ENCODE measurements around the gene CTNNA2.
A peak's percentile ranks its signal among the peaks of the same experiment; 100 is the strongest.
"Not testable (repeated sequence)": the region's sequence is repeated elsewhere in the genome, so short reads cannot be mapped to it uniquely, and the experiment has no call there.

Gene CTNNA2

GRCh38 chr2:79993144-79993543 lies 480.3 kb downstream of the CTNNA2 start:
- no peak for DNase-seq

- no peak for DNase-seq
These were observed 481.3 kb downstream of the CTNNA2 start for GRCh38 chr2:79994161-79994560.

GRCh38 chr2:79994965-79995364 lies 482.1 kb downstream of the CTNNA2 start:
- no peak for DNase-seq

GRCh38 chr2:79996709-79997108 lies 483.9 kb downstream of the CTNNA2 start:
- no peak for DNase-seq

DNA sequence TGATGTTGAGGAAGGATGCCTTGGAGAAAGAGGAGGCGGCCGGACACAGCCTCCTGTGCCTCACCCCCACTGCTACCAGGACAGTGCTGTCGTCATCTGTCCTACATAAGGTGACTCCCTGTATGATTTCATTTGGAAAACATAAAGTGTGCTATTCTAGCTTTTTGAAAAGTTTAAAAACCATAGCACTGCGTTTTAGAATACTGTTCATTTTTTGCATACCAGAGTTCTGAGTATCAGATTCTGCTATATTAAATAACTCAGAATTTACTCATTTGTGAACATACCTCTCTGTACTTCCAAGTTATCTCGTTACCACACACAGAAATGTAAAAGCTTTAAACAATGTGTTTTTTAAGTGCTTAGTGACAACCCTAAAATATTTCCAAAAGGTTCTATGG lies 488.9 kb downstream of the CTNNA2 start:
- DNase-seq = no peak

- DNase-seq = no peak
These were observed 489.3 kb downstream of the CTNNA2 start for GRCh38 chr2:80002112-80002511.

GRCh38 chr2:80002568-80003157 lies 489.8 kb downstream of the CTNNA2 start:
- DNase-seq = no peak

DNA sequence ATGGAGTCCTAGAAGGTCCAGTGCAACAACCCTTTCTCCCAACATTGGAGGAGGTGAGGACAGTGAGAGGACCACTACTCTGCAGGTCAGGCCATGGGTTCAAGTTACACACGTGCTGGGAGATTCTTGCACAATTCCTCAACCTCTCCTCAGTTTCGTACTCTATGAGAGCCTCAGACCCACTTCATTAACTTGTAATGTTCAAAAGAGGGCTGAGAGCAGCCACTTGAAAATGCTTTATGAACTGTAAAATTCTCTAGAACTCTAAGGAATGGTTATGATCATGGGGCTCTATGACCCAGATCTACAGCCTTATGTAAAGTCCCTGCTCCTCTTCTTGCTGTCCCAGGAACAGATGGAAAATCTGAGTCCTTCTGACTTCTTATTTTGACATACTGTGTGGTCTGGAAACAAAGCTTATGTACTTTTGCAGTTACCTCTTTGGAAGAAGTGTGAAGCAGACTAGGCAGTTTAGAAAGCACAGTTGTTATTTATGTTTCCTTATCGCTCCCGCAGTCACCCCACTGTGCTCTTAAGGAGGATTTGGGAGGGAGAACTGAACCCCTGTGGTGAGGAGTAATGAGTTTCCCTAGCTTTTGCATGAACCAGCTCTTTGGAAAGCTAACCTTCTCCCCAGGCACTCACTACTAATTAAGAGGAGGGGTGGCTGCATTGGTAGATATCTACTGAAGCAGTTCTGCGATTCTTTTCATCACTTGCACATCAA lies 495.1 kb downstream of the CTNNA2 start:
- no peak for DNase-seq

- DNase-seq = no peak
These were observed 495.7 kb downstream of the CTNNA2 start for GRCh38 chr2:80008596-80008995.

- no peak for DNase-seq
These were observed 496.4 kb downstream of the CTNNA2 start for GRCh38 chr2:80009211-80009610.

DNA sequence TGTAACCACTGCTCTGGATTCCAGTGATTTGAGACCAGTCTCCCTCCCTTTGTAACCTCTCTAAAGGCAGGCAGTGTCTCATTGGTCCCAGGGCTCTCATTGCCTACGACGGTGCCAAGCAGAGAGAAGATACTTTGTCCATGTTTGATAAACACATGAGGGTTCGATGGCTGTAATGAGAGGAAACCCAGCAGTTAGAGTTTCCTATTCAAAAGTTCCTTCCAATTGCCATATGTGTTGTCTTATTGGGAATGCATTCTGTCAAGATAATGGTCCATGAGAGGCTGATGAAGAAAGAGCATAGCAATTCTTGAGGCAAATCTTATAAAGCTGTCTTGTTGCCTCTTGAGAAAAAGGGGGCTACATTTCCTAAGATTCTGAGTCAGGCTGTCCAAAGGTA lies 499.2 kb downstream of the CTNNA2 start:
- DNase-seq = no peak

- no peak for DNase-seq
These were observed 501.8 kb downstream of the CTNNA2 start for GRCh38 chr2:80014637-80015036.

DNA sequence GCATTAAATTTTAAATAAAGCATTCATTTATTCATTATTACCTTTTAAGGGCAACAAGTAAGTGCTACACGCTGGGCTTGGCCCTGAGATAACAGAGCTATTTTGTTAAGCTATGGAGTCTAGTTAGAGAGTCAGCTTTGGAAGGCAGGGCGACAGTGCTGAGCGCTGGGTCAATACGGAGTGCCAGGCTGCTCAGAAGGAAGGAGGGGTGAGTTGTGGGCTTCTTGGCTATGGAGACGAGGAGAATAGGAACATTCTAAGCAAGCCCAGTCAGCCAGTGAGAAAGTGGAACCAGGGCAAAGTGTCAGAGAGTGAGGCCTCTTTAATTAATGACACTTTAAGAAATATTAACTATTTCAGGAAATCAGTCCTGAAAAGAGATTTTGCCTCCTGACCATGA lies 503.3 kb downstream of the CTNNA2 start:
- DNase-seq = no peak

GRCh38 chr2:80019571-80020460 lies 507.0 kb downstream of the CTNNA2 start:
- peak; percentile 41 for DNase-seq

DNA sequence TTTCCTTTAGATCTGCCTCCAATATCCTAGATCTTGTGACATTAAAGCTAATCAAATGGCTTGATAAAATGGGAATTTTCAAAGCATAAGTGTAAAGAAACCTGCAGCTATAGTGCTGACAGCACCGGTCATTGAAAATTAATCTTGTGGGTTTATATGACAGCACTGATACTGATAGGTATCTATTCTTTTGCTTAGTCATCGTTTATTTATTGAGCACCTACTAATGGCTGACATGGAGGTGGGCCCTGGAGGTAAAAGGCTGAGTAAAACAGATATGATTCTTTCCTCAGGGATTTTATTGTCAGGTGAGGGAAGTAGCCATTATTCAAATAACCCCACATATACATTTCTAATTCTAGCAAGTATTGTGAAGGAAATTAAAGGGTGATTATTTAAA lies 509.2 kb downstream of the CTNNA2 start:
- DNase-seq = no peak

GRCh38 chr2:80026040-80026729 lies 513.3 kb downstream of the CTNNA2 start:
- DNase-seq = no peak

DNA sequence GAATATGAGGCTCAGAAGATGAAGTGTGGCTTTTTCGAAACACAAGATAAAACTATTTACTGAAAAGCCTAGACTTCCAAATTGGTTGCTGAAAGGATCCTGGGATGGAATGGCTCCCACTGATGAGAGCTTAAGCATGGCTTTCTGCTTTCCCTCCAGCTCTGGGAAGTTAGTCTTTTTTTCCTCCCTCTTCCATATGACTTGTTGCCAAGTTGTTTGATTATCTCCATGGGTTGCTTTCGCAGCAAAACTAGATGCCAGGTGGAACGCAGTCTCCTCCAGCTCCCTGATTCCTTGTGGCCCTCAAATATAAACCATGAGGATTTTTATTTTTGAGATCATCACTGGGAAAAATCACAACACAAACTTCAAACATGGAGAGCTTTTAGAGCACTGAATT lies 515.2 kb downstream of the CTNNA2 start:
- no peak for DNase-seq

DNA sequence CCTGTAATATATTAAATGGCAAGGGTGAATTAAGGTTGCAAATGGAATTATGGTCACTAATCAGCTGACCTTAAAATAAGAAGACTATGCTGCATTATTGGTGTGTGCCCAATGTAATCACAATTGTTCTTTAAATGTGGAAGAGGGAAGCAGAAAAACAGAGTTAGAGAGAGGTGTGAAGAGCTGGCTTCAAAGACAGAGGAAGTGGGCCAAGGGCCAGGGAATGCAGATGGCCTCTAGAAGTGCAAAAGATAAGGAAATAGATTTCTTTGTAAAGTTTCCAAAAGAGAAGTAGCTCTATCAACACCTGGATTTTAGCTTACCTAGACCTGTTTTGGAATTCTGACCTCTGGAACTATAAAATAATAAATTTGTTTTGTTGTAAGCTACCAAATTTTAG lies 515.7 kb downstream of the CTNNA2 start:
- no peak for DNase-seq

- DNase-seq = no peak
These were observed 517.3 kb downstream of the CTNNA2 start for GRCh38 chr2:80030135-80030534.

- not testable (repeated sequence) for DNase-seq
These were observed 519.8 kb downstream of the CTNNA2 start for GRCh38 chr2:80032684-80033083.

DNA sequence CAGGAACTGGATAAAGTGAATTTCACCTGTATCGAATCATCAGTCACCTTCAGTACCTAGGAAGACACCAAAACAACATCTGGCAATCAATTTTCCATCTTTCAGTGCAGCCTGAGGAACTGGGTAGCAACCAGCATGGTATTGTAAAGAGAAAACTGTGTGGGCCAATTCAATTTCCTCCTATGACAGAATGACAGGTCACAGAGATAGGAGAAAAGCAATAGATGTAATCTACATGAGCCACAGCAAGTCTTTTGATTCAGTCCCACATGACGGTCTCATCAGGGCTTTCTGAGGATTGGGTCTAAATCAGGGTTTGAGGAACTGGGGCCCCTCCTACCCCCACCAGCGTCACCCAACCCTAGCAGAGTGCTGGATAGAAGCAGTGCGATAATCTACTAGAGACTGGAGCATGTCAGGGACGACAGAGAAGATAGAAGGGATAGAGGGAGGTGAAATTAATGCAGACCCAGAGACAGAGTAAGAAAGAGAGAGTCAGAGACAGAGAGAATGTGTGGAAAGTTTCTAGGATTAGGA lies 523.0 kb downstream of the CTNNA2 start:
- DNase-seq = no peak

- DNase-seq = no peak
These were observed 524.5 kb downstream of the CTNNA2 start for GRCh38 chr2:80037310-80037709.

DNA sequence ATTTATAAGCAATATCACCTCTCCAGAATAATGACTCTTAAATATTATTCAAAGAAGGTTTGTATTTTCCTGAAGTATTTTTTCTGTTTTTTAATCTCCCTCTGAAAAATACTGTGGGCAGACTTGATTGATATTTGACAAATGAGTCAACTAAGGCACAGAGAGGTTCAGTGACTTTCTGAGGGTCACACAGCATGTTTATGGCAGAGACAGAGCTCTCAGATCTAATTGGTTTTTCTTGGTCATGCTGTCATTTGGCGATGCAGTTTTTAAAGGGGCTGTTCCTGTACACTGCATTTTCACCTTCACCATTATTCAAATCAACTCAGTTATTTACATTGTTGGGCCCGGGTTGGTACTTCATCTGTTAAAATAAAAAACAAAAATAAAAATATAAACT lies 527.4 kb downstream of the CTNNA2 start:
- no peak for DNase-seq

Measured in COR-L47 (cell line).